Endometrial microvascular endothelial cells (primary cell): ENCODE results near the gene NGLY1. TPM values are rescaled to one million over a fixed set of nuclear protein-coding genes. Genes with fewer than 3 reads are reported as not detected.

Source experiments
- in situ Hi-C: cut with HindIII; loops from 2 replicates; pipeline ENCODE4 v1.10.0; 2017; ENCODE audit warnings: low sequenced_read_pairs, low pct_unique_long_range_greater_than_20kb; ENCODE audit errors: inconsistent ontology term
- total RNA-seq: library from RNA; depleted of rRNA; stranded (reverse); fragments of >200 nt; gene quantifications from one replicate; pipeline ENCODE4 v1.2.3, GENCODE V29; 2015; ENCODE audit errors: inconsistent ontology term

The NGLY1 gene
- total RNA-seq, 1 donor from 2014 or later = 36.7 TPM

DNA sequence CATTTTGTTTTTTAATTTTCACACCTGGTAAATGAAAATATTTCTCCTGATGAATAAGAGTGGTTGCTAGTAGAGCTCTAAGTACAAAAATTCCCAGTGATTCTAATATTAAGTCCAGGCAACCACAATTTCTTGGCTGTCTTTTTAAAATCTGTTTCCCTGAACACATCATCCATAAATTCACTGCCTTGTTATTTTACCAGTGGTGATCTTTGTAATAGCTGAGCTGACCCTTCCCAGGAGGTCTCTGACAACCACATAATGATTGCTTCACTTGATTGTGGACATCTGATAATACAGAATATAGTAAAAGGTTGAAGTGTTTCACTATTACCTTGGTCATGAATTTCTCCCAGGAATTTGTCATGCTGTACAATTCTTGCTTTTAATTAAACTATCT is 104.7 kb downstream of the NGLY1 start:
- in situ Hi-C loops = no loop called here

DNA sequence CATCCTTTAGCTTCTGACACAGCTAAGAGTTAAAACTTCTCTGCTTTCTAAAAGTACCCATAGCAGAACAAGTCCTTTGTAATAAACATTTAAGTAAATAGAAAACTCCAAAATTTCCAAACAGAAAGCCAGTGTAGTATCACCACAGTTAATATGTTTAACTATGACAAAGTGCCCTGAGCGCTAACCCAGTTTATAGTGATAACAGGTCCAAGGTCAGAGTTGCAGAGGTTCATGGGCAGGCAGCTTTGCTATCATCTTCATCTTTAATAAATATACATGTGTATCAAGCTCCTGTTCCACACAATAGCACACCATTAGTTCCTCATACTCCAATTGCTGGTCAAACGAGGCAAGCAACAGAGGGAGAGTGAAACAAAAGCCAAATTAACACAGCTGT is 106.1 kb downstream of the NGLY1 start:
- in situ Hi-C loops = no loop called here

- in situ Hi-C loops = no loop called here
These were observed 108.6 kb downstream of the NGLY1 start for GRCh38 chr3:25674670-25675069.

GRCh38 chr3:25673738-25674298 is 109.4 kb downstream of the NGLY1 start:
- in situ Hi-C loops = no loop called here

Other genes starting within 250 kb of the NGLY1 start
- 70.4 TPM for gene TOP2B, start 118.5 kb downstream of the NGLY1 start, total RNA-seq
- gene OXSM, start 6.6 kb upstream of the NGLY1 start, total RNA-seq = 16.0 TPM